ENCODE measurements around the gene OTUB1.

DNA sequence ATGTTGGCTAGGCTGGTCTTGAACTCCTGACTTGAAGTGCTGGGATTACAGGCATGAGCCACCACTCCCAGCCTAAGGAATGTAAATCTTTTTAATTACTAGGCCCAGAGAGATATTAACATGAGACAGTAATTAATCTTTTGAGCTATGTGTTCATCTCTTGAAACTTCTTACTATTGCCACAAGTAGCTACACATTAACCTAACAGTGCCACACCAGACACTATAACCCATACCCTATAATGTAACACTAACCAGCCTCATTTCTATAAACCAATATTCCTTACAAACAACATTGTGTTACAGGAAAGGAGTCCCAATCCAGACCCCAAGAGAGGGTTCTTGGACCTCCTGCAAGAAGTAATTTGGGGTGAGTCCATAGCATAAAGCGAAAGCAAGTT, 19.8 kb upstream of the OTUB1 start:
- TF ChIP-seq POLR2A (IDR thresholded peaks at IDR 0.05) = no peak
- TF ChIP-seq, protein P1, sequence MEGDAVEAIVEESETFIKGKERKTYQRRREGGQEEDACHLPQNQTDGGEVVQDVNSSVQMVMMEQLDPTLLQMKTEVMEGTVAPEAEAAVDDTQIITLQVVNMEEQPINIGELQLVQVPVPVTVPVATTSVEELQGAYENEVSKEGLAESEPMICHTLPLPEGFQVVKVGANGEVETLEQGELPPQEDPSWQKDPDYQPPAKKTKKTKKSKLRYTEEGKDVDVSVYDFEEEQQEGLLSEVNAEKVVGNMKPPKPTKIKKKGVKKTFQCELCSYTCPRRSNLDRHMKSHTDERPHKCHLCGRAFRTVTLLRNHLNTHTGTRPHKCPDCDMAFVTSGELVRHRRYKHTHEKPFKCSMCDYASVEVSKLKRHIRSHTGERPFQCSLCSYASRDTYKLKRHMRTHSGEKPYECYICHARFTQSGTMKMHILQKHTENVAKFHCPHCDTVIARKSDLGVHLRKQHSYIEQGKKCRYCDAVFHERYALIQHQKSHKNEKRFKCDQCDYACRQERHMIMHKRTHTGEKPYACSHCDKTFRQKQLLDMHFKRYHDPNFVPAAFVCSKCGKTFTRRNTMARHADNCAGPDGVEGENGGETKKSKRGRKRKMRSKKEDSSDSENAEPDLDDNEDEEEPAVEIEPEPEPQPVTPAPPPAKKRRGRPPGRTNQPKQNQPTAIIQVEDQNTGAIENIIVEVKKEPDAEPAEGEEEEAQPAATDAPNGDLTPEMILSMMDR (IDR thresholded peaks at IDR 0.05) = no peak

All from heart left ventricle (tissue), 13 donors.